GOT3 (cell line): ENCODE data around the gene RDH5.

Experiments used
- DNase-seq: peaks from one replicate; lab custom pipeline; 2025; ENCODE audit warnings: mixed read lengths; lab: John Stamatoyannopoulos, UW

Gene RDH5

DNA sequence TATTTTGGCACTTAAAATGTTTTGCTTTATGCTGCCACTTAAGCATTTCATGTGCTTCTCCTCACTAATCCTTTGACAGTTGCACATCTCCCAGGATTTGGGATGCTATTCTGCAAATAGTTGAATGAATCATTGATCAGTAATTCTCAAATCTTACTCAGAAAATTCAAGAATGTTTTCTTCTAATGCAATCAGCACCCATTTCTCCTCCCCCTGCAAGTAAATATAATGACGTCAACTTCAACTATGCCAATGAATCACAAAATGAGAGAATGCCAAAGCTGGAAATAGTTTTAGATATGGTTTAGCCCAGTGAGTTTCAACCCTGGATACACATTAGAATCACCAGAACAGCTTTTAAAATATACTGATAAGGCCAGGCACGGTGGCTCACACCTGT, 6.5 kb upstream of the RDH5 start:
- DNase-seq = no peak

DNA sequence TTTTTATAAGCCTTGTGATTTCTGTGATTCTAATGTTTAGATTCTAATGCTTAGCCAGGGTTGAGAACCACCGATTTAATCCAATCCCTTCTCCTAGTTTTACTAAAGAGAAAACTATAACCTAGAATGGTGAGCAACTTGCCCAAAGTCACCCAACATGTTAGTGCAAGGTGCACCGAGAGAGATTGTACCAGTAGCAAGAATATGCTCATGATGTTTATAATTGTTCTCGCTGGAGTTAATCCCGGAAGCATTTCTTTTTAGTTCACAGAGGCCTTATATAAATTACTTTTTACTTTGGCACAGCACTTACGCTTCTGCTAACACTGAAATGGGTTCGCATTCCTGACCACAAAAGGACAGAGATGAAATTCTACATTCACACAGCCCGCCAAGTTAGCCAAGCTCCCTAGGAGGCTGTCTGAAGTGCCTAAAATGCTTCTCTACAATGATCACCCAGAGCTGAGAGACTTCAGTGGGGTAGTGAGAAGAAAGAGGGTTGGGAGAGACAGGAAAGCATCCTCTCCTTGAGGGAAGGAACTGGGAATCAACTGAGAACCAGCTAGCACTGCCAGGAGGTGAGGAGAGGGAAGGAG, 4.9 kb upstream of the RDH5 start:
- DNase-seq = no peak

DNA sequence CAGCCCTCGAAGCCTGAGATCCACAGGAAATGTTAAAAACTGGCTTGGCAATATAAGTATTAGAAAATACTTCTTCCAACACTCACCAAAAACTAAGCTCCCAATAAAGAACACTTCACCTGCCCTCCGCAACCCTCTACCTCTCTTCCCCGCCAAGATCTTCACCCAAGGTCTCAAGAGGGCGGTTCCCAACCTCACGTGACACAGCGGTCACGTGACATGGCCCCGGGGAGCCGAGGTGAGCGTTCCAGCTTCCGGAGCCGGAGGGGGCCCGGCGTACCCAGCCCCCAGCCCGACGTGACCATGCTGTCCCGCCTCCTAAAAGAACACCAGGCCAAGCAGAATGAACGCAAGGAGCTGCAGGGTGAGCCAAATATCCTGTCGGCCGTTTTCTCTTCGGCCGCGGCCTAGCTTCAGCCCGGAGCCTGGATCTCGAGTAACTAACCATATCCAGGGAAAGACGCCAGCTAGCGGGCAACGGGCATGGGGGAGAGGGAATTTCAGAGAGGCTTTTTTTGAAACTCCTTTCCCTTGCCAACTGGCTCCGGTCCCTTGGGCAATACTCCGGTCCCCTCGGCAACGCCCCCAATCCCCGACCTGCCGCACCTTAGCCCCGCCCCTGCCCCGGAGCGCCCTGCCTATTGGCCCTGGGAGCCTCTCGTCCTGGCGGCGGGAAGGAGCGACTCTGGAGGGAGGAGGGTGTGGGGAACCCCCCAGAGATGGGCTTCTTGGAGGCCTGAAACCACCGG, 4.2 kb upstream of the RDH5 start, which contains the start of gene BLOC1S1:
BLOC1S1 (plus strand) TSS at position 214 of the 749 bp plus-strand sequence; CDS start at position 220, 6 bp downstream.
- peak; percentile 29 for DNase-seq

DNA sequence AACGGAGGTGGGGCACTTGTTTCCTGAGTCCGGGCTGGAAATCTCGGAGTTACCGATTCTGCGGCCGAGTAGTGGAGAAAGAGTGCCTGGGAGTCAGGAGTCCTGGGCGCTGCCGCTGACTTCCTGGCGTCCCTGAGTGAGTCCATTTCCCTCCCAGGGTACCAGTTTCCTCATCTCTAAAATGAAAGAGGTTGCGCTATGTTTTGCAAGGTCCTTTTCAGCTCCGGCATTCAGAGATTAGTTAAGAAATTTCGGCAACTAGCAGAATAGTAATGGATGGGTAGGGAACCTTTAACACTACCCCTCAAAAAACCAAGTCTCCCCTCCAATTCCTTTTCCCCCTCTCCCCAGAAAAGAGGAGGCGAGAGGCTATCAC, 3.6 kb upstream of the RDH5 start:
- DNase-seq = no peak

DNA sequence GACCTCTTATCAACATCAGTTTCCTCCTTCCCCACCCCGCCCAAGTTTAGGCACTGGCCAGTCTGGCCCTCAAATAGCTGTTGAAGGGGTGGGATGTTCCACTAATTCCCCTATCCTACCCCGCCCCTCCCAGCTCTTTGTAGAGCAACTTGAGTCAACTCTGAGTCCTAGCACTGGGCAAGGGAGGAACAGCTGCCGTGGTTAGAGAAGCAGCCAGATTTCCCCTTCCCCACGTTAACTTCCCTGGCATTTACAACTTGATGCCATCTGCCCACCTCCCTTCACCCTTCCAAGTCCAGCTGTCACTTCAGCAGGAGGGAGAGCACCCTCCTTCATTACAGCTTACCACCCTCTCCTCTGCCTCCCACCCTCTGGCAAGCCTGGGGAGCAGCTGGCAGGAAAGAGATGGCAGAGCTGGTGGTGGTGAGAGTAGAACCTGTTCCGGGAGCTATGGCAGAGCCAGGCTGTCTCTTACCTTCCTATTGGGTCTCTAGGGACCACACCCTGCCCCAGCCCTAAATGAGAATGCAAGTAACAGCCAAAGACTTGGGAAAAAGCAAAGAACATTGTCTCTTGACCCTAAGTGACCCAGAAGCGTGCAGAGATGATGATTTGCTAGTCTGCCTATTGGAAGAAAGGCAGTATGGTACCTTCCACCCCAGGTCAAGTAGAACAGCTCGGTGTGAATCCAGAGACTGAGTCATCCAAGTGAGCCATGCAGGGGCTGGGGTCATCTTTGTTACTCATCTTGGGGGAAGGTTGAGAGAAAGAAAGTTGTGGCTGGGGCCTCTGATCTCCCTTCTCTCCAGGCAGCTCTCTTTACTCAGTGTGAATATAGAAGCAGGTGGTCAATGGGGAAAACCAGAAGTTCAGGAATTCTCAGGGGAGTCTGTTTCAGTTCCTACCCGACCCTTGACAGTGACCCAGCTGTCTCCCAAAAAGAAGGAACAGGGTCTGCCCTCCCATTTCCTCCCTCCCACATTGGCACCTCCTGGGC, 2.9 kb upstream of the RDH5 start:
- no peak for DNase-seq

DNA sequence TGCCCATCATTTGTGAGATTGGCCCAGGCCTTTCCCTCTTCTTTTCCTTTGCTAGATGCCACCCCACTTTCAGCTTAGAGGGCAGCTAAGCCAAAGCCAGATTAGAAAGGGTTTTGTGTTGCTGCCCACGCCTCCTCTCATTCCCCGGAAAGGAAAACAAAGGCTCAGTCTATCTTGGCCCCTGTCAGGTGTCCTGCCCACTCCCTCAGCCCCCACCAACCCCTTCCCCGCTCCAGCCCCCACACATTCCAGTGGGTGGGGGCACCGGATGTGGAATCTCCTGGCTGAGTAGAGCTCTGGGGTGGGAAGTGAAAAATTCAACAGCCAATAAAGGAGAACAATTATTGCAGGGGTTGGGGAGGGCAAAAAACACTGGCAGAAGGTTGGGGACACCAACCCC, 2.2 kb upstream of the RDH5 start:
- DNase-seq = no peak

DNA sequence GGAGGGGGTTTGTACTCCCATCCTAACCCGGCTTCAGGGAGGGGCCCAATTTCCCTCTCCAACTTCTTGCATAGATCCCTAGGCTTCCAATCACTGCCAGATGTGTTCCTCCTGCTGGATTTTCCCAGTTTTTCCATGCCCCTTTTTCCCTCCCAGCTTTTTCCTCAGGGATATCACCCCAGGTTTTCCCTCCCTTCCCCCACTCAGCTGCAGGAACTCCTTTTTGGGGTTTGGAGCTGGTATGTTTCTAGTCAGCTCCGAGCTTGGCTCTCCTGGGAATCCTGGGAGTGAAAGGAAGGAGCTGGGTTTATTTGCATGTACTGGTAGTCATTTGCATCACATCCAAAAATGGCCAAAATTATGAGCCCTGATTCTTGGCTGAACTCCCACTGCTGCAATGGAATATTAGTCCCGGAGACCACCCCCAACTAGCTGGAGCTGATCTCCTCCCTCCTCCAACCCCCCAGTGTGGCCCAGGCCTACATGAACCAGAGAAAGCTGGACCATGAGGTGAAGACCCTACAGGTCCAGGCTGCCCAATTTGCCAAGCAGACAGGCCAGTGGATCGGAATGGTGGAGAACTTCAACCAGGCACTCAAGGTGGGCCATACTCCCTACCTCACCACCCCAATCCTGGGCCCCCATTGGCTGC, 1.4 kb upstream of the RDH5 start:
- no peak for DNase-seq

DNA sequence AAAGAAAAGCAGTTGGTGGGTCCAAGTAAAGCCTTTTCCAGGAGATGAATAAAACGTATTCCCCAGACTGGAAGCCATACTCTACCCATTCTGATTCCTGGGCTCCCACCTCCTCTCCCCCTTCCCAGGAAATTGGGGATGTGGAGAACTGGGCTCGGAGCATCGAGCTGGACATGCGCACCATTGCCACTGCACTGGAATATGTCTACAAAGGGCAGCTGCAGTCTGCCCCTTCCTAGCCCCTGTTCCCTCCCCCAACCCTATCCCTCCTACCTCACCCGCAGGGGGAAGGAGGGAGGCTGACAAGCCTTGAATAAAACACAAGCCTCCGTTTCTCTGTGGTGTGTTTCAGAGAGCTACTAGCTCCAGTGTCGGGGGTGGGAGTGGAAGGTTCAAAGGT, 822 bp upstream of the RDH5 start:
- DNase-seq = no peak

DNA sequence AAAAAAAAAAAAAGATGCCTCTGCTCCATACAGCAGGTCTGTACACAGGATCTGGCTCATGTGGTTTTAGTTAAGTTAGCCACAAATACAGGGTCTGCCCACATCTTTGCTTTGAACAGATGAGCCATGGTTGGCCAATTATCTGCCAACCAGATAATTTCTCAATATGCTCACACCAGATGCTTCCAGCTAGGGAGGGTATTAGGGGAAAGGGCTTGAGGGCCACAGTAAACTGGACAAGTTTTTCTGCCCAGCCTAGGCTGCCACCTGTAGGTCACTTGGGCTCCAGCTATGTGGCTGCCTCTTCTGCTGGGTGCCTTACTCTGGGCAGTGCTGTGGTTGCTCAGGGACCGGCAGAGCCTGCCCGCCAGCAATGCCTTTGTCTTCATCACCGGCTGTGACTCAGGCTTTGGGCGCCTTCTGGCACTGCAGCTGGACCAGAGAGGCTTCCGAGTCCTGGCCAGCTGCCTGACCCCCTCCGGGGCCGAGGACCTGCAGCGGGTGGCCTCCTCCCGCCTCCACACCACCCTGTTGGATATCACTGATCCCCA, 776 bp downstream of the RDH5 start:
- peak; percentile 46 for DNase-seq

DNA sequence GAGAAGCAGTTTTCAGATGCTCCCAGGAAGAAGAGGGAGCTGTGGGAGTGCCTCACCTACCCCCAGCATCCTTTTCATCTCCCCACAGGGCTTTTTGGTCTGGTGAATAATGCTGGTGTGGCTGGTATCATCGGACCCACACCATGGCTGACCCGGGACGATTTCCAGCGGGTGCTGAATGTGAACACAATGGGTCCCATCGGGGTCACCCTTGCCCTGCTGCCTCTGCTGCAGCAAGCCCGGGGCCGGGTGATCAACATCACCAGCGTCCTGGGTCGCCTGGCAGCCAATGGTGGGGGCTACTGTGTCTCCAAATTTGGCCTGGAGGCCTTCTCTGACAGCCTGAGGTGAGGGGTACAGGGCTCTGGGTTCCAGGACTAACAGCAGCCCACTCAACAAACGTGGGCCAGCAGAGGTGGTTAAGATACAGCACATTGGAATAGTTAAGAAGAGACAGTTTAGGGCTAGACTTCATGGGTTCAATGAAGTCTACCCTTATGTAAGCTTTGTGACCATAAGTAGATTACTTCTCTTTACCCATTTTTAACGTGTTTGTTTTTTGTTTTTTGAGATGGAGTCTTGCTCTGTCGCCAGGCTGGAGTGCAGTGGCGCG, 1.5 kb downstream of the RDH5 start:
- DNase-seq = no peak

DNA sequence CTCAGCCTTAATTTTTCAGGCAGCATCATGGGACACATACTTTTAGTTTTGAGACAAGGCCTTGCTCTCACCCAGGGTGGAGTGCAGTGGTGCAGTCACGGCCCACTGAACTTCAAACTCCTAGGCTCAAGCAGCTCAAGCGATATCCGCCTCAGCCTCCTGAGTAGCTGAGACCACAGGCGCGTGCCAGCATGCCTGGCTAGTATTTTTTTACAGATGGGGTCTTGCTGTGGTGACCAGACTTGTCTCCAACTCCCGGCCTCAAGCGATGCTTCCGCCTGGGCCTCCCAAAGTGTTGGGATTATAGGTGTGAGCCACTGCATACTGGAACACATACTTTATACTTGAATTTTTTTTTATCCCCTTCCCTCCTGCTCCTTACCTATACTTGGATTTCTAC, 2.8 kb downstream of the RDH5 start:
- DNase-seq = no peak

DNA sequence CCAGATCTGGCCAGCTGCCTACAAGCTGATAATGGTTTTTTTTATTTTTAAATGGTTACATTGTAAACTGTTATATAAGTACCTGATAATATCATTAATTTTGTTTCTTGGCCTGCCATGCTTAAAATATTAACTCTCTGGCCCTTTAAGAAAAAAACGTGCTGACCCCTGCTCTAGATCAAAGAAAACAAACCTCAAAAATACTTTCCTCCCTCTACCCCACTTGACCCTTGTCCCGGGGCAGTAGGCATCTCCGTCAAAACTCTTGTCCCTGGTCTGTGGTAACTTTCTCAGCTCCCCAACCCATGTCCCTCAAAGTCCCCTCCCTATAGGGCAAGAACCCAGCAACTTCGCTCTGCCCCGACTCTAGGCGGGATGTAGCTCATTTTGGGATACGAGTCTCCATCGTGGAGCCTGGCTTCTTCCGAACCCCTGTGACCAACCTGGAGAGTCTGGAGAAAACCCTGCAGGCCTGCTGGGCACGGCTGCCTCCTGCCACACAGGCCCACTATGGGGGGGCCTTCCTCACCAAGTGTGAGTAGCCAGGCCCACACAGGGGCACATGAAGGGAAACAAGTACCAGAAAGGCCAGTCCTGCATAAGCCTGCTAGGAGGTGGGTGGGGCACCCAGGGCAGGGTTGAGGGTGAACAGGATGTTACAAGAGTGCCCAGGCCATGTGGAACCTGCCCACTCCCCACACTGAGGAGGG, 3.5 kb downstream of the RDH5 start:
- no peak for DNase-seq

DNA sequence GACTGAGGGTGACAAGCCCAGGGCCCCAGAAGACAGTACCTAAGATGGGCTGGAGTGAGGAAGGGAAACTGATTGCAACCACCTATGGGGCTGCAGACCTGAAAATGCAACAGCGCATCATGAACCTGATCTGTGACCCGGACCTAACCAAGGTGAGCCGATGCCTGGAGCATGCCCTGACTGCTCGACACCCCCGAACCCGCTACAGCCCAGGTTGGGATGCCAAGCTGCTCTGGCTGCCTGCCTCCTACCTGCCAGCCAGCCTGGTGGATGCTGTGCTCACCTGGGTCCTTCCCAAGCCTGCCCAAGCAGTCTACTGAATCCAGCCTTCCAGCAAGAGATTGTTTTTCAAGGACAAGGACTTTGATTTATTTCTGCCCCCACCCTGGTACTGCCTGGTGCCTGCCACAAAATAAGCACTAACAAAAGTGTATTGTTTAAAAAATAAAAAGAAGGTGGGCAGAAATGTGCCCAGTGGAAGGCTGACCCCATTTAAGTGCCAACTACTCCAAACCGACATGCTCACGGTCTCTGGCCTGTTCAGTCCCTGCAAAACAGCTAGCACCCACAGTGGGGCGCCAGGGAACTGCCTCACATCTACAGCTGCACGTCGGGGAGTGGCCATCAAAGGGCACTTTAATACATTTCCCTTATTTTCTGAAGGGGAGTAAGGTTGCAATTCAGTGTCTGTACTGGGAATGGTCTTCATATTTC, 4.2 kb downstream of the RDH5 start:
- DNase-seq = no peak

DNA sequence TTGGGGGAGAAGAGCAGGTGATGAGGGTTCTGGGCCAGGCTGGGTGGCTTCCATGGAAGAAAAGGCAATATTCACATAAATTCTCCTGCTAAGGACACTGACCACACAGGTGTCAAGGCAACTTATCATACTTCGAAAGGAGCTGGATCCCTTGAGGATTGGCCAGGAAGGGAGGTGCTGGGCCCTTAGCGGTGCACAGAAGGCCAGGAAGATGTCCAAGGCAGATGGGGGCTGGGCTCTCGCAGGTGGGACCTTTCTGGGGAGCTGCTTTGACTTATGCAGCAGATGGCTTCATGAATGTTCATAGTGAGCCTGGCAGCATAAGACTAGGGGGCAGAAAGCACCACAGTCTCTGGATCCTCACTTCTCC, 4.7 kb downstream of the RDH5 start:
- no peak for DNase-seq

DNA sequence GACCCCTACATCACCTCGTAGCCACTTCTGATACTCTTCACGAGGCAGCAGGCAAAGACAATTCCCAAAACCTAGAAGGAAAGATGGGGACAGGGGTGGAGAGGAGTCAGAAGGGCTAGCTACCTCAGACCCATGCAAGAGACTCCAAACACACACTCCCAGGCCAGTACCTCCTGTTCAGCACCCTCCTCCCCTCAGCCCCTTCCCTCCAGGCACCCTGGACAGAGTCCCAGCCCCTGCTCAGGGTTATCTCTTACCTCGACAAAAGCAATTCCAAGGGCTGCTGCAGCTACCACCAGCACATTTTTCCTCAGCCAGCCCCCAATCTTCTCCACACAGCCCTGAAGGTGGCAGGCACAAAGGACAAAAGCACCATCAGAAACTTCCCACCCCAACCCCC, 5.4 kb downstream of the RDH5 start:
- DNase-seq = no peak

DNA sequence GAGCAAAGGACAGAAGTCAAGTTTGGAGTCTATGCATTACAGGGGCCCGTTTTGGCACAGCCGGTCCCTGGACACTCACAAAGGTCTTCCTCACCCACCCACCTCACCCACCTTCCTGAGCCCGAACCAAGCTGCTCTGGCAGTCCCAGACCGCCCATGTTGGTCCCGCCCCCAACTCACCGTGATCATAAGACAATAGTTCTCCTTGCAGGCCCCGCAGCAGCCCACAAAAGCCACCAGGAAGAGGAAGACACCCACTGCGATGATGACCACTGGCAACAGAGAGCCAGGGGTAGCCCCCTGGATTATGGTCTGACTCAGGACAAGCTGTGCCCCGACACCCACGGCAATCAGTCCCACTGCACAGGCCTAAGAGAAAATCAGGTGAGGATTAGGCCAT, 6.8 kb downstream of the RDH5 start:
- DNase-seq = no peak

DNA sequence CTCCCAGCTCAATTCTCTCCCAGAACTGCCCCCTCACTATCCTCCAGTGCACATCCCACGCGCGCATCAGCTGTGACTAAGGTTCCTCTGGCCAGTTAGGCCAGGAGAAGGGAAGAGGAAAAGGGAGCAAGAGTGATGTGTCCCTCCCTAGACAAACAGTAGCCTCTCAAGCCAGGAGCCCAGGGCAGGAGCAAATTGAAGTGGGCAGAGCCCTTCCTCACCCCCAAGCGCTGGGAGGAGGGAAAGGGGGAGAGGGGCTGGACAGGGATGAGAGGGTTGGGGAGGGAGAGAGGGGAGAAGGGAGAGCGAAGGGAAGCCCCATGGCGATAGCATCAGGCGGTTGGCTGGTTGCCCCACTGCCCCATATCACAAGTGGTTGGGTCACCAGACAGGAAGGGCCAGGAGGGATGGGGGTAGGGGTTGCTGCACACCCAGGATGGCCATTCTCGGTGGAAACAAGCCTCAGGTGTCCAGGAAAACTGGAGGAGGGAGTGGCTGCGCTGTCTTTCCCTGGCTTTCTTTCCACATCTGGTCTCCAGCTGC, 7.5 kb downstream of the RDH5 start:
- no peak for DNase-seq

DNA sequence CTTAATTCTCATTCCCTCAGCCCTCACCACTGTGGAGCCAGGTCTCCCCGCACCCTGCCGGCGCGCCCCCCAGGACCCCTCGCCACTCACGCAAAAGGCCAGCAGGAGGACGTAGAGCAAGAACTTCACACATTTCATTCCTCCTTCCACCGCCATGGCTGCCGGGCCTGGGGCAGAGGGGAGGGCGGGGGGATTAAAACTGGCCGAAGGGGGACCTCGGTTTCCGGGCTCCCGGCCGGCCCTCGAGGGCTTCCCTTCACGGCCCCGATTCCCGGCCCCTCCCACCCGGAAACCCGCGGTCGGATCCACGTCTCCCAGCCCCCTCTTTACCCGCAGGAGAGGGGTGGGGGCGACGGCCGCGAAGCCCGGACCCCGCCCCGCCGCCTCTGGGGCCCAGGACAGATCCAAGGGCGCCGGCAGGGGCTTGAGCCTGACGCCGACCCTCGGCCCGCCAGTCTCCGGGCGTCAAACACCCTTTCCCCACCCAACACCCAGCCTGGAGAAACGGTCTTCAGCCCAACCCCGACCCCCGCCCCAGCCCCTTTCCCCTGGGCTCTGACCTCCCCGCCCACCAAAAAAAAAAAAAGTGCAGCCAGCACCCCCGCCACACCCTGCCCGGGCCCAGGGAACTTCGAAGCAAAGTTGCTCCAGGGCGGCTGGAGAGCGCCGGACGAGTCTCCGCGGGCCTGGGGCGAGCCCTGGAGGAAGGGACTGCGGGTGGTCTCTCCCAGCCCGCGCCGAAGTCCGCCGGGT, 8.2 kb downstream of the RDH5 start:
- DNase-seq = no peak
